GM19023 (cell line): Measurements from ENCODE around the gene ZNF609.

Source experiments
- ATAC-seq: cut with Tn5 transposase; IDR thresholded peaks from one replicate; pipeline ENCODE4 v1.9.1; 2021; ENCODE audit warnings: mild to moderate bottlenecking, moderate library complexity; ENCODE audit not compliant: unreplicated experiment

ZNF609 gene

GRCh38 chr15:64460206-64460723 is at the start of gene ZNF609:
Gene ZNF609, plus strand, starts transcription at chr15:64460578. Its CDS starts 38,842 bp downstream, at chr15:64499420.
- ATAC-seq, result no peak

- ATAC-seq, result no peak
Measured at GRCh38 chr15:64412216-64412615, 48.2 kb upstream of the ZNF609 start.

- no peak for ATAC-seq
Measured at GRCh38 chr15:64422697-64423096, 37.7 kb upstream of the ZNF609 start.

- ATAC-seq, result no peak
Measured at GRCh38 chr15:64423970-64424369, 36.4 kb upstream of the ZNF609 start.

- no peak for ATAC-seq
Measured at GRCh38 chr15:64425221-64425620, 35.2 kb upstream of the ZNF609 start.

- ATAC-seq, result no peak
Measured at GRCh38 chr15:64426845-64427465, 33.4 kb upstream of the ZNF609 start.

GRCh38 chr15:64429448-64429847 is 30.9 kb upstream of the ZNF609 start:
- ATAC-seq, result no peak

GRCh38 chr15:64430000-64430735 is 30.2 kb upstream of the ZNF609 start:
- no peak for ATAC-seq

GRCh38 chr15:64437982-64438381 is 22.4 kb upstream of the ZNF609 start:
- ATAC-seq, result no peak

- no peak for ATAC-seq
Measured at GRCh38 chr15:64438653-64439447, 21.5 kb upstream of the ZNF609 start.

GRCh38 chr15:64441852-64442251 is 18.5 kb upstream of the ZNF609 start:
- ATAC-seq, result no peak

GRCh38 chr15:64443016-64443415 is 17.4 kb upstream of the ZNF609 start:
- no peak for ATAC-seq

- no peak for ATAC-seq
Measured at GRCh38 chr15:64443747-64444621, 16.4 kb upstream of the ZNF609 start.

- no peak for ATAC-seq
Measured at GRCh38 chr15:64444836-64445235, 15.5 kb upstream of the ZNF609 start.

- no peak for ATAC-seq
Measured at GRCh38 chr15:64447536-64448315, 12.7 kb upstream of the ZNF609 start.

- ATAC-seq, result no peak
Measured at GRCh38 chr15:64452988-64453688, 7.2 kb upstream of the ZNF609 start.

- ATAC-seq, result no peak
Measured at GRCh38 chr15:64453689-64454037, 6.7 kb upstream of the ZNF609 start.

- no peak for ATAC-seq
Measured at GRCh38 chr15:64454282-64454681, 6.1 kb upstream of the ZNF609 start.

GRCh38 chr15:64455961-64456371 is 4.4 kb upstream of the ZNF609 start:
- ATAC-seq, result no peak
